ENCODE data around the gene LAMP1.
"Not testable (repeated sequence)": the region's sequence is repeated elsewhere in the genome, so short reads cannot be mapped to it uniquely, and the experiment has no call there.

LAMP1 gene

DNA sequence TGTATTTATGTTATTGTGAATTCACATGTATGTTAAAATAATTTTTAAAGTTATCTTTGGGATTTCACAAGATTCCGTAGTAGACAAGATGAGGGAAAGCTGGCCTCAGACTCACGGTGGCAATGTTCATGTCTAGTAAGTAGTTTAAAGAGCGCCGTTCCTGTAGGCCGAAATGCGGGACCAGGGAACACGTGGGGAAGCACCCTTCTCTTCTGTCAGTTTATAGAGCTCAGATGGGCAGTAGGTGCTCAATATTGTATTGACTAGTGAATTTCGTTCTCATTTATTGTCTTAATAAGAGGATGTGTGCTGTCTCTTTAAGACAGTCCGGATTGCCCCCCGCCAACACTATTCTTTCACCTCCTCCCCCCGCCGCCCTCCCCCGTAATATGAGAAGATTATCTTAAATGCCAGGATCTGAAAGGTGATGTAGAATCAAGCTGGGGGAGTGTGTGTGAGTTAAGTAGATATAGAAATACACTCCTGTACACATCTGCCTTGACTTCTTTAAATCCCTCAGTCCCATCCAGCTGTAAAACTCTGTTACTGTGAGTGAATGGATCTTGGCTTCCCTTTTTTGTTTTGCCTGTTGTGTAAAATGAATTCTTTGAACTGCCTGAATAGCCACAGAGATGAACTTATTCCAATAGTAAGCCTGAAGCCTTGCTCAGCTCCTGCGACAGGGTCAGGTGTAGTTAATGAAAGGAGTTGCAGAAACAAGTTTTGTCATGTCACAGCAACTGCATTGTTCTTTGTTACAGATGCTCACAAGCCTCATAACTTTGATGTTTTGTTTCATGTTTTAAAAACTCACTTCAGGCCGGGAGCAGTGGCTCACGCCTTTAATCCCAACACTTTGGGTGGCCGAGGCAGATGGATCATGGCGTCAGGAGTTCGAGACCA, 1.3 kb downstream of the LAMP1 start:
- DNase-seq = no peak

DNA sequence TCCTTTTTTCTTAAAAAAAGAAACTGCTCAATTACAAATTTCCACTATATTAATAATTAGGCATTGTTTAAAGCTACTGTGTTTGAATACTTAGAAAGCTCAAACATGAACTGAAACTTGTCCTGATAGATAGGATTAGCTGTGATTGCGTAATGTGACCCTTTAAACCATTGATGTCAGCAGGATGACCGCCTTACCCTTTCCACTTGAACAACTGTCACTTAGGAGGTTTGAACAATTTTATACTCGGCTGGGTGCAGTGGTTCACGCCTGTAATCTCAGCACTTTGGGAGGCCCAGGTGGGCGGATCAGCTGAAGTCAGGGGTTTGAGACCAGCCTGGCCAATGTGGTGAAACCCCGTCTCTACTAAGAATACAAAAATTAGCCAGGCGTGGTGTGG, 2.9 kb downstream of the LAMP1 start:
- no peak for DNase-seq

DNA sequence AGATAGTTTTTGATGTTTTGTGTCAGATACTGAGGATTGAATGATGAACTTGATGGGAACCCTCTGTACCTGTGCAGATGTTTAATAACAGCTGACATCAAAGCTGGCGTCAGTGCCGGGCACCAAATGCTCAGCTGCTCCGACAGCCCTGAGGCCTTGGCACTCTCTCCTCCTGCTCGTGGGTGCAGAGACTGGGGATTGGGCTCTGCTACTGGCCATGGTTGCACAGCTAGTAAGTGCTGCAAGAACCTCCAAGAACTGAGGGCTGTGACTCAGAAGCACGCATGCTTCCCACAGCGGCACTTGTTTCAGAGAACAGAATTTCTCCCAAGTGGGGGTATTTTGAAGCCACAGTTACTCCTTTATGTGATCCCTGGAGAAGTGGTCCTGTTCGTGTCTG, 5.9 kb downstream of the LAMP1 start:
- DNase-seq = no peak

DNA sequence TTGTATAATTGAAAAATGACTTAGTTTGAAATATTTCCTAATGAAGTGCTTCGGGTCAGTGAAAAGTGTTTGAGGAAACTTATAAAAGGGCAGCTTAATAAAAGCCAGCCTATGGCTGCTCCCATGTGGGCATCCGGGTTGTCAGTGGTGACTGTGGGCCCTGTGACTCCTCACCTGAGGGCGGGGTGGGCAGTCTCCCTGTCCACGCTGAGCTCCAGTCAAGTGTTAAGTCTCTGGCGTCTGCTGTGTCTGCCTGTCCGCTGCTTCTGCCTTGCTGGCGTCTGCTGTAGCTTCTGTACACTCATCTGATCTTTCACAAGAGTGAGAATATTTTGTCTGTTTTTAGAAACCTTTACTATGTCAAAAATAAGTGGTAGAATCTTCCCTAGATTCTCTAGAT, 7.1 kb downstream of the LAMP1 start:
- DNase-seq = no peak

DNA sequence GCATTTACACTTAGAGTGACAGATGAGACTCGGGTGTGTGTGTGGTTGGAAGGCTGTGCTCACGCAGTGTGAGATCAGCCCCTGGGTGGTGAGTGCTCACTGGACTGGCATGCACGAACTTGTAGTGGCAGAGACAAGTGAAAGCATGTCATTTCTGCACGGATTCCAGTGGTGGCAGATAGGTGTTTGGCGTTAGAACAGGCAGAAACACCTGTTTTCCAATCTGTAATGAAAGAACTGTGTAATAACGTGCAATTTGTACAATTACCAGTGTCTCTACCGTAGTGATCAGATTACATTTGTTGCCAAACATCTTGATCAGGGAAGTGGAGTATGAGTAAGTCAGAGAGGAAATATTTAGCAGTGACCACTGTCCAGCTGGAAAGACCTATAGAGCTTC, 8.2 kb downstream of the LAMP1 start:
- DNase-seq = no peak

DNA sequence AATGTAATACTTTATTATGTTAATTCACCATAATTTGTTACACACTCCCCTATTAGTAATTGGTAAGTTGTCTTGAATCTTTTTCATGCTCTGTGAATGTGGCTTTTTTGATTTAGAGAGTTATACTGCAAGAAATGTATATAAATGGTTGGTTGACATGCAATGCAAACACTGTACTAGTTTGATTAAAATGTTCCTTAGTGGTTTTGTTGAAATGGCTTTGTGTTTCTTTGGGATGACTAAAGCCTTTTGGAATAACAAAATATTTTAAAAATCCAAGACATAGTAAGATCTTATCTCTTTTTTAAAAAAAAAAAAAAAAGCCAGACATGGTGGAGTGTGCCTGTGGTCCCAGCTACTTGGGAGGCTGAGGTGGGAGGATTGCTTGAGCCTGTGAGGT, 10.5 kb downstream of the LAMP1 start:
- no peak for DNase-seq

DNA sequence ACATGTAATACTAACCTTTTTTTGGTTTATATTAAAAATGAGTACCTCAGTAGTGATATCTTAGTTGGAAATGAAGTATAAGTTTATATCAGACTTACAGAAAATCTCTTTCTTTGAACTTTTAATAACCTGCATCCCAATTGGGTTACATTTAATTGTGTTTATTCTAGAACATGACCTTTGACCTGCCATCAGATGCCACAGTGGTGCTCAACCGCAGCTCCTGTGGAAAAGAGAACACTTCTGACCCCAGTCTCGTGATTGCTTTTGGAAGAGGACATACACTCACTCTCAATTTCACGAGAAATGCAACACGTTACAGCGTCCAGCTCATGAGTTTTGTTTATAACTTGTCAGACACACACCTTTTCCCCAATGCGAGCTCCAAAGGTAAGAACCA, 12.4 kb downstream of the LAMP1 start:
- DNase-seq = no peak

DNA sequence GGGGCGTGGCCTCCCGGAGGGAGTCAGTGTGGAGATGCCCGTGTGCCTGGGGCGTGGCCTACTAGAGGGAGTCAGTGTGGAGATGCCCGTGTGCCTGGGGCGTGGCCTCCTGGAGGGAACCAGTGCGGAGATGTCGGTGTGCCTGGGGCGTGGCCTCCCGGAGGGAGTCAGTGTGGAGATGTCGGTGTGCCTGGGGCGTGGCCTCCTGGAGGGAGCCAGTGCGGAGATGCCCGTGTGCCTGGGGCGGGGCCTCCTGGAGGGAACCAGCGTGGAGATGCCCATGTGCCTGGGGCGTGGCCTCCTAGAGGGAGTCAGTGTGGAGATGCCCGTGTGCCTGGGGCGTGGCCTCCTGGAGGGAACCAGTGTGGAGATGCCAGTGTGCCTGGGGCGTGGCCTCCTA, 17.1 kb downstream of the LAMP1 start:
- not testable (repeated sequence) for DNase-seq

DNA sequence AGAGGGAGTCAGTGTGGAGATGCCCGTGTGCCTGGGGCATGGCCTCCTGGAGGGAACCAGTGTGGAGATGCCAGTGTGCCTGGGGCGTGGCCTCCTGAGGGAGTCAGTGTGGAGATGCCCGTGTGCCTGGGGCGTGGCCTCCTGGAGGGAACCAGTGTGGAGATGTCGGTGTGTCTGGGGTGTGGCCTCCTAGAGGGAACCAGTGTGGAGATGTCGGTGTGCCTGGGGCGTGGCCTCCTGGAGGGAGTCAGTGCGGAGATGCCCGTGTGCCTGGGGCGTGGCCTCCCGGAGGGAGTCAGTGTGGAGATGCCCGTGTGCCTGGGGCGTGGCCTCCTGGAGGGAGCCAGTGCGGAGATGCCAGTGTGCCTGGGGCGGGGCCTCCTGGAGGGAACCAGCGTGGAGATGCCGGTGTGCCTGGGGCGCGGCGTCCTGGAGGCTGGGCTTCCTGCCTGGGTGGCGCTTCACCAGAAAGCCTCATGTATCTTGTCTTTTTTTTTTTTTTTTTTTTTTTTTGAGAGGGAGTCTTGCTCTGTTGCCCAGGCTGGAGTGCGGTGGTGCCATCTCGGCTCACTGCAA, 17.9 kb downstream of the LAMP1 start:
- not testable (repeated sequence) for DNase-seq

DNA sequence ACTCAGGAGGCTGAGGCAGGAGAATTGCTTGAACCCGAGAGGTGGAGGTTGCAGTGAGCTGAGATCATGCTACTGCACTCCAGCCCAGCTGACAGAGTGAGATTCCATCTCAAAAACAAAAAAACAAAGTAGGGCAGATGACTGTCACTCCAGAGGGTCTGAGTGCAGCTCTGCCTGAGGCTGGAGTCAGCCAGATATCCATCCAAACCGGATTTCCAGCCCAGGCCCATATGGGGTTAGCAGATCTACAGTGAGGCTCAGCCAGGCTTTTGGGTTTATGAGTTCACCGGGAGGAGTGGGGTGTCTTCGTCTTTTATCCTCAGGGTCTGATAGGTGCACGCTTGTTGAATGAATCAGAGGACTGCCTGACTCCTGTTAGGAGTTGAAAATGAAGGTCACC, 19.0 kb downstream of the LAMP1 start:
- DNase-seq = no peak

DNA sequence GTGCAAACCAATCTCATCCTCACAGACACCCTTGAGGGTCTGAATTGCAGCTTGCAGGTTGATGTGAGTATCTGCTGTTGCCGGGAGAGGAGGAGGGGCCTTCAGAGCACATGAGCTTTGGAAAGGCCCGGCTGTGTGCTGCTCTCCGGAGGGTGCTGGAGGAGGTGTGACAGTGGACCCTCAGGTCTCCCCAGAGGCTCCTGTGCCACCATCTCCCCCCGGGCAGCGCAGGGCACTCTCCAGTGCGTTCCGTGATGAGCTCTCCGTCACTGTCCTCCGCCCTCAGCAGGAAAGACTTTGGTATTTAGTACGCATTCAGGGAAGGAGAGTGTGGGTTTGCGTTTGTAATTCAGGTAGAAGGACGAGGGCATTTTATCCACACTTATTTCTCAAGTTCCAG, 20.0 kb downstream of the LAMP1 start:
- no peak for DNase-seq

DNA sequence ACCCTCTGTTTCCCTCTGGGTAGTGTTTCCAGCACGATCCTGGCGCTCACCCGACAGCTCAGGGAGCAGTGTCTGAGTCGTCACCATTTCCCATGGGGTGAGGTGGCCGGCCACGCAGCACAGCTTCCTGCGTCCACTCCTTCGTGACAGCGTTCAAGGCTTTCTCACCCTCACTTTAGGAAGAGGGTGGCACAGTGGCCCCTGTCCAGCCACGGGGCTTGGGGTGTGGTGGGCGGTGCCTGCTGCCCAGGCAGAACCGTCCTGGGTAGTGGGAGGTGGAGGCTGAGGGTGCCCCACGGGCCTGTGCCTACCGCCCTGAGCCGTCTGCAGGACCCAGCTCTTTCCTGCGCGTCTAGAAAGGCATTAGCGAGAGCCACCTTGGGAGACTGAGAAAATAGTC, 21.9 kb downstream of the LAMP1 start:
- no peak for DNase-seq

DNA sequence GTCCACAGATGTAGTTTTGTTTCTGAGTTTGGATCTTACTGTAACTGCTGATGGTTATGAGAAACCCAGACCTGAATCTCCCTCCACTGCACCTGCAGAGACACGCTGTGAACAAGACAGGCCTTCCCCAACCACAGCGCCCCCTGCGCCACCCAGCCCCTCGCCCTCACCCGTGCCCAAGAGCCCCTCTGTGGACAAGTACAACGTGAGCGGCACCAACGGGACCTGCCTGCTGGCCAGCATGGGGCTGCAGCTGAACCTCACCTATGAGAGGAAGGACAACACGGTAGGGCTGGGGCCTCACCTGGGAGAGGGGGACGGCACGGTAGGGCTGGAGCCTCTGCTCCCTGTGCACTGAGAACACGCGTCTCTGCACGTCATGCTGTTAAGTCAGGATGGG, 22.3 kb downstream of the LAMP1 start:
- DNase-seq = no peak

DNA sequence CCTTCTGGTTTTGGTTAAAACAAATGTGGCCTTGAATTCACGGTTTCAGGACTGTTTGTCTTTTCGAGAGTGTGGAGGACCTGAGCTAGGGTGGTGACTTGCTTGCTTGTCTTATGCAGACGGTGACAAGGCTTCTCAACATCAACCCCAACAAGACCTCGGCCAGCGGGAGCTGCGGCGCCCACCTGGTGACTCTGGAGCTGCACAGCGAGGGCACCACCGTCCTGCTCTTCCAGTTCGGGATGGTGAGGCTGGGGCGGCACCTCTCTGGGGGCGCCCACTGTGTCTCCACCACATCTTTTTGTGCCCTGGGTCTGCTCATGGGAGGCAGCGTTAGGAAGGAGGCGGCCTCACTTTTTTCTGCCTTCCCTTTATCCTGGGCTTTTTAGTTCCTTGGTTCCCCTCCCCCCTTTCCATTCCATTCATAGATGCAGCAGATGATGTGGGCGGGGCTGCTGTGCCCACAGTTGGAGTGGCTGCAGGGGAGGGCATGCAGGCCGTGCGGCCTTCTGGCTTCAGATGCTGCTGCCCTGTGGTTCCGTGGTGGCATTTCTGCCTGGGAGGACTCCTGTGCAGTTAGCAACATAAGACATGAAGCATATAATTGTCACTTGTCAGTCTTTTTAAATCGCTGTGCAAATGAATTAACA, 23.3 kb downstream of the LAMP1 start:
- DNase-seq = no peak

DNA sequence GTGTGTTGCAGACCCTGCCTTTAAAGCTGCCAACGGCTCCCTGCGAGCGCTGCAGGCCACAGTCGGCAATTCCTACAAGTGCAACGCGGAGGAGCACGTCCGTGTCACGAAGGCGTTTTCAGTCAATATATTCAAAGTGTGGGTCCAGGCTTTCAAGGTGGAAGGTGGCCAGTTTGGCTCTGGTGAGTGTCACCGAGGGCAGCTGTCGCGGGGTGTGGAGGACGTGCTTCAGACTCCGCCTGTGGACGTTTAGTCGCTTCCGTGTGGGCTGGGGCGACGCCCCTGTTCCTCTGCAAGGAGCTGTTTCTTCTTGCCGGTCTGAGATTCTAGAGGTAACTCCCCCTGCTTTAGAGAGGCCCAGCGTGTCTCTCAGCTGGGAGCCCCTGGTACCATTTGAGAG, 24.5 kb downstream of the LAMP1 start:
- DNase-seq = no peak

DNA sequence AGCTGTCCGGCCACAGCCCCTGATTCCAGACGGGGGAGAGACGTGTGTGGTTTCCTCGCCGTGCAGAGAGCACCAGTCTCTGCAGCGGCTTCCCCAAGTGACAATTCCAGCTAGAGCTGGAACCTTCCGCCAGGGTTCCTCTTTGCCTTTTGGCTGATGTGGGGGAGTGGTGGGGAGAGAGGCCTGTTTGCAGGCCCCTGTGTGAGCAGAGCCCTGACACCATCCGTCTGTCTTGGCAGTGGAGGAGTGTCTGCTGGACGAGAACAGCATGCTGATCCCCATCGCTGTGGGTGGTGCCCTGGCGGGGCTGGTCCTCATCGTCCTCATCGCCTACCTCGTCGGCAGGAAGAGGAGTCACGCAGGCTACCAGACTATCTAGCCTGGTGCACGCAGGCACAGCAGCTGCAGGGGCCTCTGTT, 25.0 kb downstream of the LAMP1 start:
- no peak for DNase-seq

DNA sequence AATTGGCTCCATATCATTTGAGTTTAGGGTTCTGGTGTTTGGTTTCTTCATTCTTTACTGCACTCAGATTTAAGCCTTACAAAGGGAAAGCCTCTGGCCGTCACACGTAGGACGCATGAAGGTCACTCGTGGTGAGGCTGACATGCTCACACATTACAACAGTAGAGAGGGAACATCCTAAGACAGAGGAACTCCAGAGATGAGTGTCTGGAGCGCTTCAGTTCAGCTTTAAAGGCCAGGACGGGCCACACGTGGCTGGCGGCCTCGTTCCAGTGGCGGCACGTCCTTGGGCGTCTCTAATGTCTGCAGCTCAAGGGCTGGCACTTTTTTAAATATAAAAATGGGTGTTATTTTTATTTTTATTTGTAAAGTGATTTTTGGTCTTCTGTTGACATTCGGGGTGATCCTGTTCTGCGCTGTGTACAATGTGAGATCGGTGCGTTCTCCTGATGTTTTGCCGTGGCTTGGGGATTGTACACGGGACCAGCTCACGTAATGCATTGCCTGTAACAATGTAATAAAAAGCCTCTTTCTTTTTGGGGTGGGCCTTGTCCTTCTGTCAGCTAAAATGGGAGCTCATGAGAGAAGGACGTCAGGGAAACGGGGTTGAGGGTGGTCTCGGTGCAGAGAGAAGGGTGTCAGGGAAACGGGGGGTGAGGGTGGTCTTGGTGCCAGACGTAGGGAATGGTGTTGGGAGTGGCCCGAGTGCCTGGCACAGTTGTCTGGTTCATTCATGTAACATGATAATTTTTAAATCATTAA, 26.0 kb downstream of the LAMP1 start:
- no peak for DNase-seq

DNA sequence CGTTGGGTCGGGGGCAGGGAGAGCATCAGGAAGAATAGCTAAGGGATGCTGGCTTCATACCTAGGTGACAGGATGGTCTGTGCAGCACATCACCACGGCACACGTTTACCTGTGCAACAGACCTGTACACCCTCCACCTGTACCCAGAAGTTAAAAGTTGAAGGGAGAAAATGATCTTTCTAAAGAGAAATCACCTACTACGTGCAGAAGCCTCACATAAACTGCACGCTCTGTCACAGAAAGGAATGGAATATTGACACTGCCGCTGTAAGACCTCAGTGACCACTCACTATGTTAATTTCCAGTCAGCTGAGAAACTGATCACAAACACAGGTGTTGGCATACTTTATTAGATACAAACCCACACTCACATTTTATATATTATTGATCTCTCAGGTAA, 26.8 kb downstream of the LAMP1 start:
- DNase-seq = no peak

DNA sequence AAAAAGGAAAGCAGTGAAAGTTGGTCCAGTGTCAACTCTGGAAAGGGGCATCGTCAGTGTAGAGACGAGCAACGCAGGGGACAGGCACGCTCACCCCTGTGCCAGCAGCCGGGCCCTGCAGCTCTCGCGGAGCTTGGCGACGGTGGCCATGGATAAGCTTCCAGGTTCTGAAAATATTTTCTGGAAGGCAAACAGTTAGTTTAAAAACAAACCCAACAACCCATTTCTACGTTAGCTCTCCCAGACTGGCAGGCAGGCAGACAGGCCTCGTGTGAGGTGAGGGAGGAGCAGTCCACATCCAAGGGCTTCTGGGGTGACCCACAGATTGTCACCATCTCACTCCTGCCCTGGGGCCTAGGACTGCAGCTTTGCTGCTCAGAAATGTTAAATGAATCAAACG, 27.4 kb downstream of the LAMP1 start:
- DNase-seq = no peak

DNA sequence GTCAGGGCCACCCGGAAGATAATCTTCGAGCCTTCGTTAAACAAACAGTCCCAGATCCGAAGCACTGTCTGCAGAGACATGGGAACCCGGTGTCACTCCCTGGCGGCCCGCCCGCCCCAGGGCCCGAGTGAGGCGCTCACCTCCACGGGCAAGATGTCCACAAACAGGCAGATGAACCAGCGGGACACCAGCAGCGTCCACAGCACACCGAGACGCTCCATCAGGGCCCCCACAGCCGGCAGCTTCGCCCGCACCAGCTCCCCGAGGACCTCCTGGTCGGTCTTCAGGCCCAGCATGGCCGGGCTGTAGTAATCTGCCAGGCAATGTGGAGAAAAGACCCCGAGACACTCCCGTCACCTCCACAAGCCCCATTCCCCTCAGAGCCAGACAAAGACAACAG, 28.7 kb downstream of the LAMP1 start:
- DNase-seq = no peak

DNA sequence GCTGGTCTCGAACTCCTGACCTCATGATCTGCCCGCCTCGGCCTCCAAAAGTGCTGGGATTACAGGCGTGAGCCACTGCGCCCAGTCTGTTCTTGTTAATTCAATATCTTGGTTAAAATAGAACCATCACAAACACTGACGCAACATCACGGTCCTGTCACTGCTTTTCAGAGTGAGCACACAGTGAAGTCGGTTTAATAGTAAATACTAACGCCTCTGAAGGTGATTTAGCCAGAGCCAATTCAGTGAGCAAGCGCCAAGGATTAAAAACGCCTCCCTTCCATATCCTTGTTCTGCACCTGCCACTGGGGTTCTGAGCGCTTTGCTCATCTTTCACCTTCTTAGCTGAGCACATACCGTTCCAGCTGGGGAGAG, 30.3 kb downstream of the LAMP1 start:
- no peak for DNase-seq

DNA sequence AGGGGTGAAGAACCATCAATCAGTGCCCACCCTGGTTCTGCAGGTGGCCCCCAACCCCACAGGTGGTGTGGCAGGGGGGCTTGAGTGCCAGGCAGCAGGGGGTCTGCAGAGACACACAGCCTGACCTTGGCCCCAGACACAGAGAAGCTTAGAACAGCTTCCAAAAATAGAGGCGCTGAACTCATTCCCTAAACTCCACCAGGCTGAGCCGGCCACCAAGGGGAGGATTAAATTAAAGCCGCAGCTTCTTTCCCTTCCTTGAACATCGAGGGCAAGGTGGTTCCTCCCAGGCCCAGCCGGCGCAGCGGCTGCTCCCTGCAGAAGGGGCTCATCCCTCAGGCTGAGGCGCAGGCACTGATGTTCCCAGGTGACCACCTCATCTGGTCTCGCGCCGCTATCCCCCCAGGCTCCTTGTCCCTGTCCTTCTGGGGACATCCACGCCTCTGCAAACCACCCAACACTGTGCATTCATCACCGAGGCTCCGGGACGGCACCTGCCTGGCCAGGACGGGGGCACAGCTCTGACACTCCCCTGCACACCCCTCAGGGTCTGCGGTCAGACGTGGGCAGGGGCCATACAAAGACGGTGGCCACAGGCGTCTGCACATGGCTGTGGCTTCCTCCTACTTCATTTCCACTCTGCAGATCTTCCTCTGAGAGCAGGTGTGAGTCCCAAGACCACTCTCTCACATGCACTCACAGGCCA, 30.9 kb downstream of the LAMP1 start:
- no peak for DNase-seq

DNA sequence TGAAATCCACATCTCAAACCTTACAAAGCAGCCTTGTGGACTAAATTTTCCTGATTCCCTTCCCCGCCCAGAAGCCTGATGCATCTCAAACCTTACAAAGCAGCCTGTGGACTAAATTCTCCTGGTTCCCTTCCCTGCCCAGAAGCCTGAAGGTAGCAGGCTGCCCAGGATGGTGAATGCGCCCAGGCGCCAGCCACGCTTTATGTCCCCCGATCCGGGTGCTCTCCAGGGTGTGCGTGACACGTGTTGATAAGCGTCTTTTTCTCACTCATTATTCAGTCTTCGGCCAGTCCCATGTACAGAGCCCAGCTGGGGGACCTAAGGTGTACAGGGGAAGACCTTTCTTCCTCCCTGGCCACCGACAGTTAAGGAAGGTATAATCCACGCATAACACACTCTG, 31.8 kb downstream of the LAMP1 start:
- no peak for DNase-seq

Data from stimulated activated CD4-positive, alpha-beta T cell treated with anti-CD3 and anti-CD28 coated beads, Interleukin-15, amount 100 ng/mL, for 24 hours (primary cell).